Epithelial cell of esophagus (primary cell): ENCODE results near the gene RAD51D.

Source experiments
- DNase-seq: peaks from one replicate; pipeline ENCODE4 v3.0.0; 2010; ENCODE audit warnings: low read depth
- H3K4me3 ChIP-seq: 2 replicates; pipeline ENCODE4 v1.5.1; 2011; ENCODE audit warnings: mild to moderate bottlenecking, low read length, control low read depth
- TF ChIP-seq, protein P1 (sequence below): IDR thresholded peaks from 2 replicates; pipeline ENCODE4 v1.5.1; 2011; ENCODE audit warnings: low read depth, mild to moderate bottlenecking, low read length, control low read depth, inconsistent platforms; ENCODE audit not compliant: insufficient read depth; ENCODE audit errors: missing control alignments

RAD51D gene

DNA sequence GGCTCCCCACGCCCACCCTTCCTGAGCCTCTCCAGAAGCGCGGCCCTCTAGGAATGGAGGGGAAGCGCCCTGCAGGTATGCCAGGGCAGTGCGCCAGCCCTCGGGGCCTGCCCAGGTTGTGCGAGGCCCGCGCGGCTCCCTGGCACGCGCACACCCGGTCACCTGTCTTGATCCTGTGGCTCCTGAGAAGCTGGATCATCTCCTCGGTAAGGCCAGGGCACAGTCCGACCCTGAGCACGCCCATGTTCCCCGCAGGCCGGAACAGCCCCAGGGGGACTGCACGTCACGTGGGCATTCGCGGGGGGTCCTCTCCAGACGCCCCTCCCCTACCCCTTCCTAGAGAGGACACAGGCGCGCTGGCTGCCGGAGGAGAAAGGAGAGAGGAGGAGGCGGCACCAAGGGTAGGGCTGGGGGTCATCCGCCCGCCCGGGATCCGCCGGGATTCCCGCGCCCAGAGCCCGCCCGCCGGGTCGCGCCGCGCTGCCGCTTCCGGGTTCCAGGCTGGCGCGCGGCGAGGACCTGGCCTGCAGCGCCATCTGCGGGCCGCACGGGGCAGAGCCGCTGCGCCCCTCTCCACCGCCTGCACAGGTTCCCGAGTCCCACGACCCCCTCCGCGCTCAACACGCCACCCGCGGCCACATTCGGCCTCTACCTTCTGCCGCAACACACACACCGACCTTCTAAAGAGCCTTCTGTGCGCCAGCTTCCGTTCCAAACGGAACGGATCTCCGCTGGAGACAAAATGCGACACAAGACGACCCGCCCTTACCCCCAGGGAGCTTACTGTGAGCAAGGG is at the start of gene RAD51D:
TSS of gene RAD51D (minus strand) at position 491 of the 796 bp plus-strand sequence. CDS start at position 244, 247 bp downstream.
- peak within 1 kb of the TSS; percentile 65 for H3K4me3 ChIP-seq
- TF ChIP-seq, protein P1, sequence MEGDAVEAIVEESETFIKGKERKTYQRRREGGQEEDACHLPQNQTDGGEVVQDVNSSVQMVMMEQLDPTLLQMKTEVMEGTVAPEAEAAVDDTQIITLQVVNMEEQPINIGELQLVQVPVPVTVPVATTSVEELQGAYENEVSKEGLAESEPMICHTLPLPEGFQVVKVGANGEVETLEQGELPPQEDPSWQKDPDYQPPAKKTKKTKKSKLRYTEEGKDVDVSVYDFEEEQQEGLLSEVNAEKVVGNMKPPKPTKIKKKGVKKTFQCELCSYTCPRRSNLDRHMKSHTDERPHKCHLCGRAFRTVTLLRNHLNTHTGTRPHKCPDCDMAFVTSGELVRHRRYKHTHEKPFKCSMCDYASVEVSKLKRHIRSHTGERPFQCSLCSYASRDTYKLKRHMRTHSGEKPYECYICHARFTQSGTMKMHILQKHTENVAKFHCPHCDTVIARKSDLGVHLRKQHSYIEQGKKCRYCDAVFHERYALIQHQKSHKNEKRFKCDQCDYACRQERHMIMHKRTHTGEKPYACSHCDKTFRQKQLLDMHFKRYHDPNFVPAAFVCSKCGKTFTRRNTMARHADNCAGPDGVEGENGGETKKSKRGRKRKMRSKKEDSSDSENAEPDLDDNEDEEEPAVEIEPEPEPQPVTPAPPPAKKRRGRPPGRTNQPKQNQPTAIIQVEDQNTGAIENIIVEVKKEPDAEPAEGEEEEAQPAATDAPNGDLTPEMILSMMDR, result peak; percentile 57
- peak; percentile 63 for DNase-seq

DNA sequence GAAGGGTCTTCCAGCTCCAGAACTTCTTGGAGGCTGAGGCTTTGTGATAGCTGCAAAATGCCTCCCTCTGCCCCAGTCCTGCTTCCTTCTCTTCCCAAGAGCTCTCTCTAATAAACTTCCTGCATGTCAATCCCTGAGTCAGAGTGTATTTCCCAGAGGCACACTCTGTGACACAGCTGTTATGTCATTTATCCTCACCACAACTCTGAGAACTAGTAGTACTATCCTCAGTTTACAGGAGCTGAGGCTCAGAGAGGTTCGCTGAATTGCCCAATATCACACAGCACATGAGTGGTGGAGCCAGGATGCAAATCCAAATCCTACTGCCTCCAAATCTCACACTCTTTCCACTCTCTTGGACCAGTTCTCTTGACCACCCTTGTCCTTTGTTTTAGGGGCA is 48.0 kb upstream of the RAD51D start:
- TF ChIP-seq, protein P1, result no peak
- no peak overlapping the region for H3K4me3 ChIP-seq
- peak; percentile 80 for DNase-seq

DNA sequence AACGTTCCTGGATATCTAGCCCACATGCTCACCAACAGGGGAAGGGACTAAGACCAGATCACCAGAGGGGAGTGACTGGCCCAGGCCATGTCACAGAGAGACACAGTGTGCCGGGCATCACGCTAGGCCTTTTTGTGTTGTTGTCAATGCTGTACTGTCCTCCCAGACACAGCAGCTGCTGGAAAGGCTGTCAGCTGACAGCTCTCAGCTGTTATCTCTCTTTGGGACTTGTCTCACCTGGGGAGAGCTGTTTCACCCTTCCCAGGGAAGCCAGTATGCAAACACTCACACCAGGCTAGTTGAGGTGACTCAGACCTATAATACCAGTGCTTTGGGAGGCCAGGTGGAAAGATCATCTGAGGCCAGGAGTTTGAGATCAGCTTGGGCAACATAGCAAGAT is 47.4 kb upstream of the RAD51D start:
- peak; percentile 58 for DNase-seq
- H3K4me3 ChIP-seq, result no peak overlapping the region
- TF ChIP-seq, protein P1, result no peak

DNA sequence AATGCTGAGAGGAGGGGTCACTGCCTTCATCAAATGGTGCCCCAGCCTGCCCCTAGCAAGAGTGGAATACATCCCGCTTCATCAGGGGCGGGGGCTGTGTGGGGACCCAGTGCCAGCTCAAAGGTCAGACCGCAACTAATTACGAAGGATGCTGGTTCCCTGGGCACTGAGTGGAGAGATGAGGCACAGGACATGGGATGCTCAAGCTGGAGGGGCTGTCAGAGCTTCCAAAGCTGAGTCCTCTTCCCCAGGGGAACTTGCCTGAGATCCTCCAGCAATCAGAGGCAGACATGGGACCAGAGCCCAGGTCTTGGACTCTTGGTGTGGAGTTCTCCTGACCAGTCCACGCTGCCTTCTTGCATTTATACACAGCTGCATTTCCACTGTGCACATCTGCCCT is 46.9 kb upstream of the RAD51D start:
- H3K4me3 ChIP-seq, result no peak overlapping the region
- no peak for DNase-seq
- TF ChIP-seq, protein P1, result no peak

DNA sequence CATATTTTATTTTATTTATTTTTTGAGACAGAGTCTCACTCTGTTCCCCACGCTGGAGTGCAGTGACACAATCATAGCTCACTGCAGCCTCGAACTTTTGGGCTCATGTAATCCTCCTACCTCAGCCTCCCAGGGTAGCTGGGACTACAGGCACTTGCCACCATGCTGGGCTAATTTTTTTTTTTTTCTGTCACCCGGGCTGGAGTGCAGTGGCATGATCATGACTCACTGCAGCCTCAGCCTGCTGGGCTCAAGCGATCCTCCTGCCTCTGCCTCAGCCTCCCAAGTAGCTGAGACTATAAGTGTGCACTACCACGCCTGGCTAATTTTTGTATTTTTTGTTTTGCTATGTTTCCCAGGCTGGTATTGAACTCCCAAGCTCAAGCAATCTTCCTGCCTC is 45.1 kb upstream of the RAD51D start:
- DNase-seq, result no peak
- H3K4me3 ChIP-seq, result no peak overlapping the region
- TF ChIP-seq, protein P1, result no peak

DNA sequence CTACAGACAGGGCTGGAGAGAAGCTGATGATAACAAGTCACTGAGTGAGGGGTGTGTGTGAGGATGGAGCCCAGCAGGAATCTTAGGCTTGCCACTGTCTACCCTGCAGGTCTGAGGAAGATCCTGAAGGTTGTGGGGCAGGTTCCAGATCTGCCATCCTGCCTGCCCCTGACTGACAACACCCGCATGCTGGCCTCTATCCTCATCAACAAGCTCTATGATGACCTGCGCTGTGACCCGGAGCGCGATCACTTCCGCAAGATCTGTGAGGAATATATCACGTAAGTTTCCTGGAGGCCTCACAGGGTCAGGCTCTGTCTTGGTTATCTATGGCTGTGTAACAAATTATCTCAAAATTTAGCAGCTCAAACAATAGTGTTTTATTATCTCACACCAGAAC is 44.2 kb upstream of the RAD51D start:
- no peak for DNase-seq
- TF ChIP-seq, protein P1, result no peak
- H3K4me3 ChIP-seq, result no peak overlapping the region

DNA sequence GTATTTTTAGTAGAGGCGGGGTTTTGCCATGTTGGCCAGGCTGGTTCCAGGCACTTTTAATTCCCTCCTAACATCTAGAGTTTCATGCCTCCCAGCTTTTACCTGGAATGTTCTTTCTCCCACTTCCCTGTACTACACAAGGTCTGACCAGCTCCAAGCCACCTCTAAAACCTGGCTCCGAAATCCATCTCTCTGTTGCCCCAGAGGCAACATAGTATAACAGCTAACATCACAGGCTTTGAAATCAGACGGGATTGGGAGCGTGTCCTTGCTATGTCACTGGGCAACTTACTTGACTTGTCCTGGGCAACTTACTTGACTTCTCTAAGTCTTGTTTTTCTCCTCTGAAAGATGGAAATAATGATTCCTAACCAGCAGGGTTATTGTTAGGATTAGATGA is 43.1 kb upstream of the RAD51D start:
- no peak overlapping the region for H3K4me3 ChIP-seq
- TF ChIP-seq, protein P1, result no peak
- peak; percentile 23 for DNase-seq
